Measurements from ENCODE around the gene SLC26A8. TPM values are rescaled to one million over a fixed set of nuclear protein-coding genes. Genes with fewer than 3 reads are reported as not detected.

Gene SLC26A8
- total and polyA plus RNA-seq, 2 of the 13 experiments (the other 11 are each of a cell fraction or from before 2014, with no cell fraction given): 0.46 TPM; not detected in 1

GRCh38 chr6:35973670-35974222 lies 50.7 kb downstream of the SLC26A8 start (continued):
- TF ChIP-seq MAZ (IDR thresholded peaks at IDR 0.05; ENCODE audit: borderline replicate concordance, low read depth, low read length): no peak
- no peak for TF ChIP-seq MAZ (CRISPR knock-in tag; IDR thresholded peaks at IDR 0.05; ENCODE audit: low read depth)
- TF ChIP-seq CREB1 (IDR thresholded peaks at IDR 0.05): peak; percentile 70
- peak; percentile 33; the same call in 1 of the 2 replicates for TF ChIP-seq CREB1 (CRISPR knock-in tag; IDR thresholded peaks at IDR 0.05)
- 0 out of 2 replicates have a peak, but pooled peaks have one; percentile 43 for TF ChIP-seq MTERF4 (CRISPR knock-in tag; IDR thresholded peaks at IDR 0.05)
- no peak for TF ChIP-seq MYNN (CRISPR knock-in tag; IDR thresholded peaks at IDR 0.05; ENCODE audit: low read depth)
- TF ChIP-seq TARDBP (CRISPR knock-in tag; IDR thresholded peaks at IDR 0.05): peak; percentile 84; the same call in 1 of the 2 replicates
- peak; percentile 80 for TF ChIP-seq SKI (IDR thresholded peaks at IDR 0.05; ENCODE audit: partially characterized antibody)
- no peak for TF ChIP-seq GTF2F1 (IDR thresholded peaks at IDR 0.05; ENCODE audit: low read length)
- TF ChIP-seq ZBTB20 (CRISPR knock-in tag; IDR thresholded peaks at IDR 0.05; ENCODE audit: borderline replicate concordance, low read depth): peak; percentile 23; the same call in 1 of the 2 replicates
- TF ChIP-seq PHB2 (IDR thresholded peaks at IDR 0.05; ENCODE audit: partially characterized antibody): no peak
- TF ChIP-seq MXI1 (IDR thresholded peaks at IDR 0.05; ENCODE audit: borderline replicate concordance, low read depth, low read length): peak; percentile 50; the same call in 1 of the 3 replicates
- TF ChIP-seq ZNF407 (CRISPR knock-in tag; IDR thresholded peaks at IDR 0.05; ENCODE audit: not compliant biosample characterization): peak; percentile 26
- TF ChIP-seq CCAR2 (optimal IDR thresholded peaks at IDR 0.05; ENCODE audit: low read depth, low read length): no peak
- no peak; the same call in 1 of the 2 replicates for TF ChIP-seq NR2C2 (CRISPR knock-in tag; IDR thresholded peaks at IDR 0.05; ENCODE audit: borderline replicate concordance)
- TF ChIP-seq ZFP36L1 (CRISPR knock-in tag; IDR thresholded peaks at IDR 0.05): no peak
- peak; percentile 86 for TF ChIP-seq TEAD3 (CRISPR knock-in tag; optimal IDR thresholded peaks at IDR 0.05; ENCODE audit: borderline replicate concordance)
- peak; percentile 80; the same call in 1 of the 2 replicates for TF ChIP-seq NFE2L1 (CRISPR knock-in tag; IDR thresholded peaks at IDR 0.05; ENCODE audit: borderline replicate concordance)
- TF ChIP-seq SOX5 (CRISPR knock-in tag; IDR thresholded peaks at IDR 0.05; ENCODE audit: borderline replicate concordance): peak; percentile 75; the same call in 1 of the 2 replicates
- TF ChIP-seq U2AF1 (optimal IDR thresholded peaks at IDR 0.05; ENCODE audit: low read depth, low read length): no peak
- TF ChIP-seq ZNF550 (CRISPR knock-in tag; IDR thresholded peaks at IDR 0.05; ENCODE audit: borderline replicate concordance): no peak
- peak; percentile 76 for TF ChIP-seq ERF (CRISPR knock-in tag; IDR thresholded peaks at IDR 0.05)
- no peak for TF ChIP-seq AKAP8 (CRISPR knock-in tag; IDR thresholded peaks at IDR 0.05)
